Glutamatergic neuron (in vitro differentiated cells): ENCODE data around the gene PPOX. TPM values are rescaled to one million over a fixed set of nuclear protein-coding genes. Genes with fewer than 3 reads are reported as not detected.
A peak's percentile ranks its signal among the peaks of the same experiment; 100 is the strongest.

Source experiments
- DNase-seq: peaks from one replicate; pipeline ENCODE4 v3.0.0; 2022
- H3K27ac Mint-ChIP-seq: one replicate; pipeline ENCODE4 v1.8.0; 2020; ENCODE audit warnings: mild to moderate bottlenecking, mixed read lengths, inconsistent platforms; ENCODE audit not compliant: unreplicated experiment
- H3K27me3 Mint-ChIP-seq: one replicate; pipeline ENCODE4 v1.8.0; 2020; ENCODE audit warnings: mild to moderate bottlenecking, moderate library complexity, mixed read lengths, inconsistent platforms; ENCODE audit not compliant: unreplicated experiment
- H3K36me3 Mint-ChIP-seq: one replicate; pipeline ENCODE4 v1.8.0; 2020; ENCODE audit warnings: mild to moderate bottlenecking, mixed read lengths, inconsistent platforms; ENCODE audit not compliant: unreplicated experiment
- H3K4me1 Mint-ChIP-seq: one replicate; pipeline ENCODE4 v1.8.0; 2020; ENCODE audit warnings: mild to moderate bottlenecking, low read depth, mixed read lengths, inconsistent platforms; ENCODE audit not compliant: unreplicated experiment
- H3K4me3 Mint-ChIP-seq: one replicate; pipeline ENCODE4 v1.8.0; 2020; ENCODE audit warnings: mild to moderate bottlenecking, mixed read lengths, inconsistent platforms; ENCODE audit not compliant: unreplicated experiment
- H3K9me3 Mint-ChIP-seq: one replicate; pipeline ENCODE4 v1.8.0; 2020; ENCODE audit warnings: mild to moderate bottlenecking, moderate library complexity, mixed read lengths, inconsistent platforms; ENCODE audit not compliant: unreplicated experiment
- total RNA-seq: library from RNA; stranded (reverse); fragmentation: NEBNext Ultra II Directional; extraction: Animal tissue kit (Norgen Biotek cat#: 25700); gene quantifications from one replicate; pipeline ENCODE4 v1.2.1, GENCODE V29; 2021; ENCODE audit not compliant: unreplicated experiment
- TF ChIP-seq, protein P1 (sequence below): fragments of 200-600 bp; sonication (generic); IDR thresholded peaks from one replicate; pipeline ENCODE4 v1.5.0; 2021; ENCODE audit not compliant: partially characterized antibody, unreplicated experiment

PPOX gene
- total RNA-seq, 1 donor from 2014 or later: 53.2 TPM

DNA sequence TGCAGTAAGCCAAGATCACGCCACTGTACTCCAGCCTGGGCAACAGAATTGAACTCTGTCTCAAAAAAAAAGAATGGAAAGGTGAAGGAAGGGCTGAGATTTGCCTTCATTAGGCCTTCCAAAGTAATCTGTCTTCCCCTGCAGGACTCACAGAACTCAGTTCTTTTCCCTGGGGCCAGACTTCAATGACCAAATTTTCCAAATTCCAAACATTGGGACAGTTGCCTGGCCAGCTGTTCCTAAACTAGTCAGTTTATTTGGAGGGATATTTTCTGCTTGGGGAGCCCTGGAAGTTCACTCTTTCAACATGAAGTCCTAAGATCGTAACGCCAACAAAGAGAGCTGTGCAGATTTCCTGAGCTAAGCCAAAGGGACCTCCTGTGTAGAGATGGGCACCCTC, 28.3 kb upstream of the PPOX start:
- Mint-ChIP-seq H3K27ac (no peak overlapping the region), H3K9me3 (peaks cover 2% of the 10 kb centered on the region), H3K4me3 (no peak overlapping the region), H3K36me3 (no peaks in the 10 kb centered on the region), H3K4me1 (no peaks in the 10 kb centered on the region), H3K27me3 (no peaks in the 10 kb centered on the region)
- TF ChIP-seq, protein P1, sequence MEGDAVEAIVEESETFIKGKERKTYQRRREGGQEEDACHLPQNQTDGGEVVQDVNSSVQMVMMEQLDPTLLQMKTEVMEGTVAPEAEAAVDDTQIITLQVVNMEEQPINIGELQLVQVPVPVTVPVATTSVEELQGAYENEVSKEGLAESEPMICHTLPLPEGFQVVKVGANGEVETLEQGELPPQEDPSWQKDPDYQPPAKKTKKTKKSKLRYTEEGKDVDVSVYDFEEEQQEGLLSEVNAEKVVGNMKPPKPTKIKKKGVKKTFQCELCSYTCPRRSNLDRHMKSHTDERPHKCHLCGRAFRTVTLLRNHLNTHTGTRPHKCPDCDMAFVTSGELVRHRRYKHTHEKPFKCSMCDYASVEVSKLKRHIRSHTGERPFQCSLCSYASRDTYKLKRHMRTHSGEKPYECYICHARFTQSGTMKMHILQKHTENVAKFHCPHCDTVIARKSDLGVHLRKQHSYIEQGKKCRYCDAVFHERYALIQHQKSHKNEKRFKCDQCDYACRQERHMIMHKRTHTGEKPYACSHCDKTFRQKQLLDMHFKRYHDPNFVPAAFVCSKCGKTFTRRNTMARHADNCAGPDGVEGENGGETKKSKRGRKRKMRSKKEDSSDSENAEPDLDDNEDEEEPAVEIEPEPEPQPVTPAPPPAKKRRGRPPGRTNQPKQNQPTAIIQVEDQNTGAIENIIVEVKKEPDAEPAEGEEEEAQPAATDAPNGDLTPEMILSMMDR: no peak
- no peak for DNase-seq

- DNase-seq: no peak
- Mint-ChIP-seq H3K4me3 (no peak overlapping the region), H3K4me1 (no peaks in the 10 kb centered on the region), H3K36me3 (no peaks in the 10 kb centered on the region), H3K27ac (no peak overlapping the region), H3K27me3 (no peaks in the 10 kb centered on the region), H3K9me3 (peaks cover 2% of the 10 kb centered on the region)
- TF ChIP-seq, protein P1: no peak
These were observed 27.8 kb upstream of the PPOX start for GRCh38 chr1:161138431-161138830.

DNA sequence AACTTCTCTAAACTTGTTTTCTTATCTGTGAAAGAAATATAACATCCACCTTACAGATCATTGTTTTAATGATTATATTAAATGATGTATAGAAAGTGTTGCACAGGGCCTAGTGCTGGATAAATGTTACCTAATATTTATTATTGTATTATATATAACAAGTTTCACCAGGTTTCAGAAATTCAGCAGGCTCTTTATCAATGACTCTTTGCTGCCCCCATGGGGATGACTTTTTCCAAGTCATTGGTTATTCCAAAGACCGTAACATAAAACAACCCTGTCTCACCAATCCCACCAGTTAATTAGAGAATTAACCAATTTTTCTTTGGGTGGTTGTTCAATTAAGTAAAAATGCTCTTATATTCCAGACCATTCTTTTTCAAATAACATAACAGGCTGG, 26.5 kb upstream of the PPOX start:
- no peak overlapping the region for H3K4me3 Mint-ChIP-seq
- no peaks in the 10 kb centered on the region for H3K27me3 Mint-ChIP-seq
- no peak overlapping the region for H3K27ac Mint-ChIP-seq
- H3K9me3 Mint-ChIP-seq: peaks cover 2% of the 10 kb centered on the region
- H3K4me1 Mint-ChIP-seq: no peaks in the 10 kb centered on the region
- H3K36me3 Mint-ChIP-seq: no peaks in the 10 kb centered on the region
- TF ChIP-seq, protein P1: peak; percentile 57
- no peak for DNase-seq

- Mint-ChIP-seq H3K36me3 (no peaks in the 10 kb centered on the region), H3K4me3 (no peak overlapping the region), H3K27ac (no peak overlapping the region), H3K4me1 (no peaks in the 10 kb centered on the region), H3K27me3 (no peaks in the 10 kb centered on the region), H3K9me3 (peaks cover 2% of the 10 kb centered on the region)
- TF ChIP-seq, protein P1: no peak
- DNase-seq: no peak
These were observed 25.3 kb upstream of the PPOX start for GRCh38 chr1:161140755-161141400.

GRCh38 chr1:161145832-161146231, 20.4 kb upstream of the PPOX start:
- Mint-ChIP-seq H3K27me3 (no peaks in the 10 kb centered on the region), H3K4me3 (no peak overlapping the region), H3K27ac (no peak overlapping the region), H3K9me3 (no peaks in the 10 kb centered on the region), H3K4me1 (peaks cover 2% of the 10 kb centered on the region), H3K36me3 (no peaks in the 10 kb centered on the region)
- TF ChIP-seq, protein P1: no peak
- DNase-seq: no peak
